Placental pericyte (primary cell): ENCODE measurements around the gene RBMXL3. TPM values are rescaled to one million over a fixed set of nuclear protein-coding genes. Genes with fewer than 3 reads are reported as not detected.

Source experiments
- total RNA-seq: library from RNA; depleted of rRNA; stranded (reverse); fragments of >200 nt; gene quantifications from 2 replicates; pipeline ENCODE4 v1.2.3, GENCODE V29; 2012

The RBMXL3 gene
- not detected in 2 replicates for total RNA-seq

DNA sequence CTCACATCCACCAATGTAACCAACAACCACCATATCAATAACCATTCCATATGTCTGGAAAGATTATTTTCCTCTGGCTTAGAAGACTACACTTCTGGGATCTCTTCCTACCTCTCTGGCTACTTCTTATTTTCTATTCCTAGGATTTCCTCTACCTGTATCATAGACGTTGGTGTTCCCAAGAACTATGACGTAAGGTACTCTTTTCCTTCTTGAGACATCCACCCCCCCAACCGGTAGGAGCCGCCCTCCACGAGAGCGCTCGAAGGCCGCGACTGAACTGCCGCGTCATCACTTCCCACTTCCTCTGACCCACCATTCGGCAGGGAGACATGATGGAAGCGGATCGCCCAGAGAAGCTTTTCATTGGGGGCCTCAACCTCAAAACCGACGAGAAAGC is at the start of gene RBMXL3:
RBMXL3 (plus strand) TSS at position 301 of the 400 bp plus-strand sequence; CDS start at position 333, 32 bp downstream.

DNA sequence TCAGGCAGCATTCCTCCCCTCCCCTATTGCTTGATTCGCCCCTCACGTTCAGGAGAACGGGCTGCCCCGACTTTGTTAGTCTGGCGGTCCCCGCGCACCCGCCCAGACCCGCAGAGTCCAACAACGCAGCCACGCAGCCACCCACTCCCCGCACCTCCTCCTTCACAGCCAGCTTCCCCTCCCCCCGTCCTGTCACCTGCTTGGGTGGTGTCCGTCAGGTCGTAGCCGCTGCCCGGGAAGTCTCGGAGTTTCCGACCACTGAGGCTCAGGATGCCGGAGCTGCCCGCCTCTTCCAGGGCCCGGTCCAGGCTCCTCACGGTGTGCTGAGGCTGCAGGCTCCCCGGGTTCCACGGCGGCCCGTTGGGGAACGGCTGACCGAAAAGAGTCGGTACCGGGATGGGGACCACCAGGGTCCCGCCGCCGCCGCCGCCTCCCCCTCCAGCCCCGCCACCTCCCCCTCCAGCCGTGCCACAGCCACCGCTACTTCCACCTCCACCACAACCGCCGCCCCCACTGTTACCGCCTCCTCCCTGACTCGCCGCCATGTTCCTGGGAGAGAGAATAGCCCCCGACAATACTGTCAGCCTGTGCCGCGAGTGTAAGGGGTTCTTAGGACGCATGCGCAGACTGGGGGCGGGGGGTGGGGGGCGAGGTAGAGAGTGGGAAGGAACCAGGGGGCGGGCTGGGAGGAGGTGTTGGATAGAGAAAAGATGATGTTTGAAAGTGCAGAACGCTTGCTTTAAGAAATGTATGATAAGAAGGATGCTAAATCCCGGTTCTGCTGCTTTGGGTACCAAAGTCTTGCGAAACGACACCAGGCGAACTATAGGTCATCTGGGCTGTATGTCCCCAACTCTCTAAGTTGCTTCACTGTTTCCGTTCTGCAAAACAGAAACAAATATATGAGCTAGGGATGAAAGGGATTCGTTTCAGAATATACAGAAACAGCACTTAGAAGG is 44.6 kb downstream of the RBMXL3 start, which contains the start of gene LRCH2:
LRCH2 (minus strand) TSS at position 600 of the 959 bp plus-strand sequence; CDS start at position 545, 55 bp downstream.

Other genes with a start within 250 kb of the RBMXL3 start
- gene IL13RA2, start 171.8 kb upstream of the RBMXL3 start, total RNA-seq = 13.0 and 27.8 TPM in 2 replicates
- gene LRCH2, start 44.7 kb downstream of the RBMXL3 start, total RNA-seq = 7.4 and 13.1 TPM in 2 replicates
- not detected in 2 replicates for gene LUZP4, start 100.3 kb downstream of the RBMXL3 start, total RNA-seq